Measurements from ENCODE around the gene KRT15.

KRT15 gene

DNA sequence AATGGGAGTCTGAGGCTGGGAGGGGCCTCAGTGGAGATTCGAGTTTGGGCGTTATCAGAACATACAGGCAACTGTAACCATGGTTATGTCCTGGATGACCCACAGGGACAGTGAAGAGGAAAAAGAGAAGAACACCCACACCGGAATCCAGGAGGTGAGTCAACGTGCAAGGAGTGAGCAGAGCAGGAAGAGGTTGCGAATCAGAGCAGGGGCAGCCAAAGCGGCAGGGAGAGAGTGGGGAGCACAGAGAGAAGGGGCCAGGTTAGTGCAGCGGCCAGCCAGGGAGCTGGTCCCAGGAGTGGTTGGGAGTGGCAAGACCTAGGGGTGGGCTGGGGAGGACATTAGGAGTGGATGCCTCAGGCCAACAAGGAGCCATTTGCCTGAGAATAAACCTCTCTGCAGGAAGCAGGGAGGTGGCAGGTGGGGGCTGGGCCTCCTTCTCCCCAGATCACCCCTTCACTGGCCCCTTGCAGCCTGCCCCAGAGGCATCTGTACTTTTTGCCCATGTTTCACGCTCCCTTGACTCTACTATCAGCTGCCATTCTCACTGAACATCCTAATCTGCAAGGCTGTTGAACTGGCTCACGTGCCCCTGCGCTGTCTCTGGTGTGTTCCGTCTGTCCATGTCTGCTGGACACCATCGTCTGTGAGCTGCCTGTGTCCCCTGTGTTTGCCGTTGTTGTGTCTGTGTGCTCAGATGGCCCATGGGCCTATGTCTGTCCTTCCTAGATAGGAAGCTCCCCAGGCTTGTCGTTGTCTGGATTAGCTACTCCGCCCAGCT is 18.4 kb downstream of the KRT15 start:
- 62% methylated on average over 15 of the region's 15 CpGs for WGBS
- no peak overlapping the region for H3K27ac ChIP-seq (ENCODE audit: low read length, poor library complexity, severe bottlenecking)

DNA sequence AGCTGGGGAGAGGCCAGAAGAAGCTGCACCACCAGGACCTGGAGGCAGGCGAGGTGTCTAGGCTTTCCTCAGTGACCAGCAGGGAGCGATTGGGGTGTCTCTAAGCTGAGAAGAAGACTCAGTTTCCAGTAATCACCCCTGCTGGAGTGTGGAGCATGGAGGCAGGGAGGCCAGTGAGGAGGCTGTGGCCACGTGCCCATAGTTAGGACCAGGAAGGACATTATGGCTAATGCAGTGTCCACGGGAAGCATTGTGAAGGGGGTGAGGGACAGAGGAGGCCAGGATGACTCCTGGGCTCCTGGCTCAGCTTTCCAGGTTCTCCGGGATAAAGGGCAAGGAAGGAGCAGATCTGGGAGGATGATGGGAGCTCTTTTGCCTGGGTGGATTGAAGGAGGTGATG is 19.0 kb downstream of the KRT15 start:
- Histone ChIP-seq H3K79me1 (replicated peaks; ENCODE audit: low read length, poor library complexity, severe bottlenecking) (no peaks in the 10 kb centered on the region), H3K4me3 (ENCODE audit: insufficient read depth in 1 of 2, low read depth in 1 of 2, low read length in 2 of 2) (no peak overlapping the region), H3K4me1 (ENCODE audit: control insufficient read depth, insufficient read depth, low read depth, low read length) (peaks cover 14% of the 10 kb centered on the region), H3K9me3 (ENCODE audit: control insufficient read depth, low read length) (no peaks in the 10 kb centered on the region), H3K18ac (ENCODE audit: low read depth in 1 of 2, low read length in 2 of 2) (no peak overlapping the region), H3K23ac (ENCODE audit: low read length in 2 of 2) (no peak overlapping the region), H3K27me3 (ENCODE audit: control insufficient read depth in 1 of 2, insufficient read depth in 1 of 2, low read length in 2 of 2) (no peaks in the 10 kb centered on the region), H2AFZ (ENCODE audit: low read depth, low read length) (no peak overlapping the region), H2BK12ac (ENCODE audit: low read length in 2 of 2) (peak overlapping the region; percentile 1 to 69), H3K9ac (ENCODE audit: low read length) (no peak overlapping the region), H3K14ac (ENCODE audit: low read length in 2 of 2) (no peak overlapping the region), H4K8ac (ENCODE audit: low read length) (no peak overlapping the region), H3K27ac (ENCODE audit: low read length, poor library complexity, severe bottlenecking) (no peak overlapping the region), H2BK120ac (ENCODE audit: low read depth, low read length) (no peak overlapping the region), H4K91ac (ENCODE audit: low read length) (peak overlapping the region; percentile 43), H3K4me2 (ENCODE audit: low read length, poor library complexity, severe bottlenecking) (no peak overlapping the region), H3K4ac (ENCODE audit: low read depth in 1 of 2, low read length in 2 of 2) (no peak overlapping the region), H2BK5ac (ENCODE audit: low read depth, low read length, poor library complexity, severe bottlenecking) (no peak overlapping the region), H3K36me3 (ENCODE audit: control insufficient read depth in 1 of 2, insufficient read depth in 2 of 2, low read depth in 1 of 2, low read length in 2 of 2) (no peaks in the 10 kb centered on the region), H2AK5ac (ENCODE audit: low read length, severe bottlenecking) (no peak overlapping the region), H2BK15ac (ENCODE audit: low read depth, poor library complexity, severe bottlenecking) (no peak overlapping the region)
- no peak for DNase-seq
- 91% methylated on average over 5 of the region's 5 CpGs for WGBS

More for the DNA sequence above, 18.4 kb downstream of the KRT15 start:
- Histone ChIP-seq H3K18ac (ENCODE audit: low read depth in 1 of 2, low read length in 2 of 2) (peak overlapping the region; percentile 2 to 48), H3K14ac (ENCODE audit: low read length in 2 of 2) (no peak overlapping the region), H2BK5ac (ENCODE audit: low read depth, low read length, poor library complexity, severe bottlenecking) (no peak overlapping the region), H2AK5ac (ENCODE audit: low read length, severe bottlenecking) (no peak overlapping the region), H2BK120ac (ENCODE audit: low read depth, low read length) (no peak overlapping the region), H3K36me3 (ENCODE audit: control insufficient read depth in 1 of 2, insufficient read depth in 2 of 2, low read depth in 1 of 2, low read length in 2 of 2) (no peaks in the 10 kb centered on the region), H2BK15ac (ENCODE audit: low read depth, poor library complexity, severe bottlenecking) (no peak overlapping the region), H3K27me3 (ENCODE audit: control insufficient read depth in 1 of 2, insufficient read depth in 1 of 2, low read length in 2 of 2) (no peaks in the 10 kb centered on the region), H4K91ac (ENCODE audit: low read length) (peak overlapping the region; percentile 43), H3K4me2 (ENCODE audit: low read length, poor library complexity, severe bottlenecking) (no peak overlapping the region), H3K4me3 (ENCODE audit: insufficient read depth in 1 of 2, low read depth in 1 of 2, low read length in 2 of 2) (no peak overlapping the region), H3K23ac (ENCODE audit: low read length in 2 of 2) (no peak overlapping the region), H4K8ac (ENCODE audit: low read length) (peak overlapping the region; percentile 64), H3K4ac (ENCODE audit: low read depth in 1 of 2, low read length in 2 of 2) (peak overlapping the region in 1 of 2 experiments; percentile 46), H3K4me1 (ENCODE audit: control insufficient read depth, insufficient read depth, low read depth, low read length) (peaks cover 13% of the 10 kb centered on the region), H3K9ac (ENCODE audit: low read length) (no peak overlapping the region), H2BK12ac (ENCODE audit: low read length in 2 of 2) (peak overlapping the region; percentile 13 to 33), H3K9me3 (ENCODE audit: control insufficient read depth, low read length) (no peaks in the 10 kb centered on the region), H2AFZ (ENCODE audit: low read depth, low read length) (no peak overlapping the region), H3K79me1 (replicated peaks; ENCODE audit: low read length, poor library complexity, severe bottlenecking) (no peaks in the 10 kb centered on the region)
- DNase-seq = peak; percentile 38

DNA sequence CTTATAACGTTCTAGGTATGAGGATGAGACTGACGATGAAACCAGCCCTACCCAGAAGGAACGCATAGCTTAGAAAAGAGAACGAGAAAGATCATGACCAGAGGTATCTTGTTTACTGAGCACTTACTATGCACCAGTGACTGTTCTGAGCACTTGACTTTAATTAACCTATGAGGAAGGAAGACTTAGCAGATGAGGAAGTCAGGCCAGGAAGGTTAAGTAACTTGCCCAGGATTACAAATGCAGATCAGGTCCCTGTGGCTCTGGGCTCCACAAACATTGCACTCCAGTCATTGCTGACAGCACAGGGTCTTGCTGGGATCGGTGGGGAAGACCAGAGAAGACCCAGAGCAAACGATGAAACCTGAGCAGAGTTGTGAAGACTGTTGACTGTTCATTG is 20.4 kb downstream of the KRT15 start:
- no peaks in the 10 kb centered on the region for H3K79me1 ChIP-seq (replicated peaks; ENCODE audit: low read length, poor library complexity, severe bottlenecking)
- no peak overlapping the region for H3K23ac ChIP-seq (ENCODE audit: low read length in 2 of 2)
- no peaks in the 10 kb centered on the region for H3K27me3 ChIP-seq (ENCODE audit: control insufficient read depth in 1 of 2, insufficient read depth in 1 of 2, low read length in 2 of 2)
- H2BK15ac ChIP-seq (ENCODE audit: low read depth, poor library complexity, severe bottlenecking) = peak overlapping the region; percentile 9
- DNase-seq = peak; percentile 18
- no peak overlapping the region for H2BK5ac ChIP-seq (ENCODE audit: low read depth, low read length, poor library complexity, severe bottlenecking)
- peaks cover 19% of the 10 kb centered on the region for H3K4me1 ChIP-seq (ENCODE audit: control insufficient read depth, insufficient read depth, low read depth, low read length)
- no peak overlapping the region for H3K4me3 ChIP-seq (ENCODE audit: insufficient read depth in 1 of 2, low read depth in 1 of 2, low read length in 2 of 2)
- no peak overlapping the region for H4K91ac ChIP-seq (ENCODE audit: low read length)
- H3K4me2 ChIP-seq (ENCODE audit: low read length, poor library complexity, severe bottlenecking) = no peak overlapping the region
- no peaks in the 10 kb centered on the region for H3K9me3 ChIP-seq (ENCODE audit: control insufficient read depth, low read length)
- H2BK12ac ChIP-seq (ENCODE audit: low read length in 2 of 2) = peak overlapping the region in 1 of 2 experiments; percentile 23
- no peak overlapping the region for H2BK120ac ChIP-seq (ENCODE audit: low read depth, low read length)
- H2AK5ac ChIP-seq (ENCODE audit: low read length, severe bottlenecking) = no peak overlapping the region
- no peak overlapping the region for H3K14ac ChIP-seq (ENCODE audit: low read length in 2 of 2)
- no peak overlapping the region for H3K9ac ChIP-seq (ENCODE audit: low read length)
- WGBS = 75% methylated on average over 6 of the region's 6 CpGs
- H3K4ac ChIP-seq (ENCODE audit: low read depth in 1 of 2, low read length in 2 of 2) = no peak overlapping the region
- no peak overlapping the region for H2AFZ ChIP-seq (ENCODE audit: low read depth, low read length)
- H3K36me3 ChIP-seq (ENCODE audit: control insufficient read depth in 1 of 2, insufficient read depth in 2 of 2, low read depth in 1 of 2, low read length in 2 of 2) = no peaks in the 10 kb centered on the region
- no peak overlapping the region for H3K18ac ChIP-seq (ENCODE audit: low read depth in 1 of 2, low read length in 2 of 2)
- H4K8ac ChIP-seq (ENCODE audit: low read length) = no peak overlapping the region
- H3K27ac ChIP-seq (ENCODE audit: low read length, poor library complexity, severe bottlenecking) = no peak overlapping the region

DNA sequence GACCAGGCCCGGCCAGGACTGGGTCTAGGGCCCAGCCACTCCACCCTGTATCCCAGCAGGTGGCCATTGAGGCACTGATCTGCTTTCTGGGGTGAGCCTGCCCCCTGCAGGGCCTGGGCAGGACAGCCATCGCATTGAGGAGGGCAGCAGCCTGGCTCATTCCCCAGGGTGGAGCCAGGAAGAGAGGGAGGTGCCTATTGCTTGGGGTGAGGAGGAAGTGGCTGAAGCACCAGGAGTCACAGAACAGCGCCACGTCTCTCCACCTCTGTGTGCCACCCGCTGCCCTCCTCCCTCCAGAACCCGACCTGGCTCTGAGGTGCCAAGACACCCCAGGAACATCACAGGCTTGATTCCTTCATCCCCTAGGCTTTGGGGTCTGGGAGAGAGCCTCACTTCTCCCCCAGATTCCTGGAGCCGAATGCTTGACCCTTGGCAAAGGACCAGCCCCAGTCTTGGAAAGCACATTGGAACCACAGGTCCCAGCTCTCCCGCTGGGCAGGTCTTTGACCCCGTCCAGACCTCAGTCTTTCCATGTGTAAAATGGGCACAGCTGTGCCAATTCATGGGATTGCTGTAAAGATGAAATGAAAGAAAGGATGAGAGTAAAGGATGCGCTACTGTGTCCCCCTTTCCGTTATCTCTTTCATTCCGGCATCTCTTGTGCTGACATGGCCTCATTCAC is 21.7 kb downstream of the KRT15 start:
- H3K4ac ChIP-seq (ENCODE audit: low read depth in 1 of 2, low read length in 2 of 2) = peak overlapping the region in 1 of 2 experiments; percentile 80
- peak overlapping the region in 1 of 2 experiments; percentile 19 for H3K14ac ChIP-seq (ENCODE audit: low read length in 2 of 2)
- no peak overlapping the region for H2BK5ac ChIP-seq (ENCODE audit: low read depth, low read length, poor library complexity, severe bottlenecking)
- no peaks in the 10 kb centered on the region for H3K36me3 ChIP-seq (ENCODE audit: control insufficient read depth in 1 of 2, insufficient read depth in 2 of 2, low read depth in 1 of 2, low read length in 2 of 2)
- H2AFZ ChIP-seq (ENCODE audit: low read depth, low read length) = no peak overlapping the region
- H3K27me3 ChIP-seq (ENCODE audit: control insufficient read depth in 1 of 2, insufficient read depth in 1 of 2, low read length in 2 of 2) = no peaks in the 10 kb centered on the region
- H2BK12ac ChIP-seq (ENCODE audit: low read length in 2 of 2) = peak overlapping the region in 1 of 2 experiments; percentile 76
- peak overlapping the region; percentile 57 to 85 for H3K18ac ChIP-seq (ENCODE audit: low read depth in 1 of 2, low read length in 2 of 2)
- H2BK120ac ChIP-seq (ENCODE audit: low read depth, low read length) = no peak overlapping the region
- no peak overlapping the region for H3K9ac ChIP-seq (ENCODE audit: low read length)
- peak; percentile 81 for DNase-seq
- peaks cover 25% of the 10 kb centered on the region for H3K4me1 ChIP-seq (ENCODE audit: control insufficient read depth, insufficient read depth, low read depth, low read length)
- H2BK15ac ChIP-seq (ENCODE audit: low read depth, poor library complexity, severe bottlenecking) = peak overlapping the region; percentile 60
- H3K9me3 ChIP-seq (ENCODE audit: control insufficient read depth, low read length) = no peaks in the 10 kb centered on the region
- WGBS = 57% methylated on average over 12 of the region's 12 CpGs
- peak overlapping the region; percentile 50 for H2AK5ac ChIP-seq (ENCODE audit: low read length, severe bottlenecking)
- no peak overlapping the region for H3K23ac ChIP-seq (ENCODE audit: low read length in 2 of 2)
- H3K27ac ChIP-seq (ENCODE audit: low read length, poor library complexity, severe bottlenecking) = no peak overlapping the region
- no peak overlapping the region for H3K4me2 ChIP-seq (ENCODE audit: low read length, poor library complexity, severe bottlenecking)
- H3K79me1 ChIP-seq (replicated peaks; ENCODE audit: low read length, poor library complexity, severe bottlenecking) = no peaks in the 10 kb centered on the region
- no peak overlapping the region for H3K4me3 ChIP-seq (ENCODE audit: insufficient read depth in 1 of 2, low read depth in 1 of 2, low read length in 2 of 2)
- peak overlapping the region; percentile 66 for H4K8ac ChIP-seq (ENCODE audit: low read length)
- H4K91ac ChIP-seq (ENCODE audit: low read length) = peak overlapping the region; percentile 36
